ENCODE data around the gene HOXA9. TPM values are rescaled to one million over a fixed set of nuclear protein-coding genes. Genes with fewer than 3 reads are reported as not detected.

The HOXA9 gene
- total RNA-seq, 1 donor from 2014 or later: not detected

DNA sequence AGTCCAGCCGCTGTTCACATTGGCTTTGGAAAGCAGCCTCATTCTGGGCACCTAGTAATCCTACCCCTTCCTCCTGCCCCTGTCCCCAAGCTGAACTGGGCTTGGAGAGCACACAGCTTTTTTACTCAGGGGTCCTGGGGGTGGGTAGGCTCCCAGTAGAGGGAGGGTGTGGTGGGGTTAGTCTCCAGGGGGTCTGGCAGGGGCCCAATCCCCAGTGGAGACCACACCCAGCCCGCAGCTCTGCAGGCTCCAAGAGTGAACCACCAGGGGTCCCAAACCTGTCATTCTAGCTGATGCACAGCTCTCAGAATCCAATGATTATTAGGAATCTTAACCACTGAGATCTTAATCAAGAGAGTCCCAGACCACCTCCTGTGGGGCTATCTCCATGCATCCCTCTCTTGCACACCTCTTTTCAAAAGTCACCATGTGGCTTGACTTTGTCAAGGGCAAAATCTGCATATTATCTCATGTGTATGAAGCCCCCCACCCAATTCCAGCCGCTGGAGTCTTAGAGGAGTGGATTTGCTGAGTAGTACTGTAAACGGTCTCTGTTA lies 17.0 kb upstream of the HOXA9 start:
- DNase-seq (ENCODE audit: low spot score, unreplicated experiment): no peak
- Mint-ChIP-seq H3K27ac (no peak overlapping the region), H3K4me1 (ENCODE audit: low read depth) (peaks cover 9% of the 10 kb centered on the region), H3K4me3 (ENCODE audit: low read depth) (no peak overlapping the region), H3K27me3 (peaks cover 99% of the 10 kb centered on the region), H3K9me3 (ENCODE audit: low read depth) (no peaks in the 10 kb centered on the region), H3K36me3 (ENCODE audit: insufficient read depth) (no peaks in the 10 kb centered on the region)
- TF ChIP-seq, protein P1, sequence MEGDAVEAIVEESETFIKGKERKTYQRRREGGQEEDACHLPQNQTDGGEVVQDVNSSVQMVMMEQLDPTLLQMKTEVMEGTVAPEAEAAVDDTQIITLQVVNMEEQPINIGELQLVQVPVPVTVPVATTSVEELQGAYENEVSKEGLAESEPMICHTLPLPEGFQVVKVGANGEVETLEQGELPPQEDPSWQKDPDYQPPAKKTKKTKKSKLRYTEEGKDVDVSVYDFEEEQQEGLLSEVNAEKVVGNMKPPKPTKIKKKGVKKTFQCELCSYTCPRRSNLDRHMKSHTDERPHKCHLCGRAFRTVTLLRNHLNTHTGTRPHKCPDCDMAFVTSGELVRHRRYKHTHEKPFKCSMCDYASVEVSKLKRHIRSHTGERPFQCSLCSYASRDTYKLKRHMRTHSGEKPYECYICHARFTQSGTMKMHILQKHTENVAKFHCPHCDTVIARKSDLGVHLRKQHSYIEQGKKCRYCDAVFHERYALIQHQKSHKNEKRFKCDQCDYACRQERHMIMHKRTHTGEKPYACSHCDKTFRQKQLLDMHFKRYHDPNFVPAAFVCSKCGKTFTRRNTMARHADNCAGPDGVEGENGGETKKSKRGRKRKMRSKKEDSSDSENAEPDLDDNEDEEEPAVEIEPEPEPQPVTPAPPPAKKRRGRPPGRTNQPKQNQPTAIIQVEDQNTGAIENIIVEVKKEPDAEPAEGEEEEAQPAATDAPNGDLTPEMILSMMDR (IDR thresholded peaks at IDR 0.05; ENCODE audit: unreplicated experiment): no peak

DNA sequence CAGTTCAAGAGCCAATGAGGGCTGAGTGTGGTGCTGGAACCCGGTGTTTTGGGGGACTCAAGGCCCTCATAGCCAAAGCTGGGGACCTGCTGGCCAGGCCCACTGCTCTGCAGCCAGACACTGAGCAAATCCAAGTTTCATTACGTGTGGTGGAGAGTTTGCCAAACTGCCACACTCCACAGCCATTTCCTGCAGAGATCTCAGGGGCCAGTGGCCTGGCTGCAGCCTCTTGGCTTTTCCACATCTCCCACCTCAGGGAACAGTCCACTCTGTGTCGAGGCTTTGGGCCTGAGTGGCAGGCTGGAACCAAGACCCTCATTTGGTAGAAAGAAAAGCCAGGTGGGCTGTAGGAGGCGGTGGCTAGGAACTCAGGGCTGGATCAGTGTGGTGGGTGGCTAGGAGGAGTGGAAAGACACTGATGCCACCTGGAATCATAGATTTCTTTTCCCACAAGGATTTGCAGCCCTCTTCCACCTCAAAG lies 16.5 kb upstream of the HOXA9 start:
- no peaks in the 10 kb centered on the region for H3K9me3 Mint-ChIP-seq (ENCODE audit: low read depth)
- no peak overlapping the region for H3K4me3 Mint-ChIP-seq (ENCODE audit: low read depth)
- TF ChIP-seq, protein P1 (IDR thresholded peaks at IDR 0.05; ENCODE audit: unreplicated experiment): no peak
- H3K27ac Mint-ChIP-seq: no peak overlapping the region
- peaks cover 99% of the 10 kb centered on the region for H3K27me3 Mint-ChIP-seq
- DNase-seq (ENCODE audit: low spot score, unreplicated experiment): no peak
- no peaks in the 10 kb centered on the region for H3K36me3 Mint-ChIP-seq (ENCODE audit: insufficient read depth)
- H3K4me1 Mint-ChIP-seq (ENCODE audit: low read depth): peaks cover 9% of the 10 kb centered on the region

DNA sequence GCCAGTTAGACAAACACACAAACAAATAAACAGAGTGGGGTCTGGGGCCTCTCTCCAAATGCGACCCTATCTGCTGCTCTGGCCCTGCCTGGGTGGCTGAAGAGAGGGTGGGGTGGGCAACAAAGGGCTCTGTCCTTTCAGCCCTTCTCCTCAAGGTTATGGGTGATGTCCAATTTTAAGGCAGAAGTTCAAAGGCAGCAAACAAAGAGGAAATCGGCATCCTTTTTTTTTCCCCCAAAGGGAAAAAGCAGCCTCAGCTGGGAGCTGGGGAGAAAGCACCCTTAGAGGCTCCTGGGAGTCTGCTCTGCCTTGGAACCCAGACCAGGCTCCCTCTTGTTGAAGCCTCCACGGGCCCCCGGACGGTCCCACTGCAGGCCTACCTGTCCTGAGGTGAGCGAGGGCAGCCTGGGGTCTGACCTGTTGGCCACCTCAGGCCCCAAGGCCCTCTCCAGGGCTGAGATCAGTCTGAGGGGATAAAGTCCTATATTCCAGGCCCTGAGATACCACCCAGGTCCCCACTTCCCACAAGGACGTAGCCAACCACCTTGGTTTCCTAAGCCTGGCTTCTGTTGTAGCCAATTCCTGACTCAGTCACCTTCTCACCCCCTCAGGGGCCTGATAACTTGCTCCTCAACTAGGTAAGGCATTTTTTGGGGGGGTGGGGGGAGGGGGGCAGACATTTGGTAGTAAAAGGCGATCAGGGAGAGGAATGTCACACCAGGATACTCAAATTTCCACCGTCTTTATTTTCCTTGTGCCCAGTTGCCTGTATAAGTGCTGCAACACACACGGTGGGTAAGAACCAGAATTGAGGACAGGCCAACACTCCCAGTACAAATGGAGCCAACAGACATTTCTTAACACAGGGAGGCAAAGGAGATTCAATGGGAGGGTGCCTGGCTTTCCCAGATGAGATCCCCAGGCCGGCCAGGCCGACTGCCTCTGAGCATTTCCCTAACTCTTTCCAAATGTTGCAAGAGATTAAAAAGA lies 15.4 kb upstream of the HOXA9 start:
- H3K4me3 Mint-ChIP-seq (ENCODE audit: low read depth): peak overlapping the region; percentile 21
- H3K27me3 Mint-ChIP-seq: peaks cover 99% of the 10 kb centered on the region
- peaks cover 7% of the 10 kb centered on the region for H3K4me1 Mint-ChIP-seq (ENCODE audit: low read depth)
- H3K36me3 Mint-ChIP-seq (ENCODE audit: insufficient read depth): no peaks in the 10 kb centered on the region
- no peaks in the 10 kb centered on the region for H3K9me3 Mint-ChIP-seq (ENCODE audit: low read depth)
- no peak overlapping the region for H3K27ac Mint-ChIP-seq
- DNase-seq (ENCODE audit: low spot score, unreplicated experiment): no peak
- TF ChIP-seq, protein P1 (IDR thresholded peaks at IDR 0.05; ENCODE audit: unreplicated experiment): no peak

DNA sequence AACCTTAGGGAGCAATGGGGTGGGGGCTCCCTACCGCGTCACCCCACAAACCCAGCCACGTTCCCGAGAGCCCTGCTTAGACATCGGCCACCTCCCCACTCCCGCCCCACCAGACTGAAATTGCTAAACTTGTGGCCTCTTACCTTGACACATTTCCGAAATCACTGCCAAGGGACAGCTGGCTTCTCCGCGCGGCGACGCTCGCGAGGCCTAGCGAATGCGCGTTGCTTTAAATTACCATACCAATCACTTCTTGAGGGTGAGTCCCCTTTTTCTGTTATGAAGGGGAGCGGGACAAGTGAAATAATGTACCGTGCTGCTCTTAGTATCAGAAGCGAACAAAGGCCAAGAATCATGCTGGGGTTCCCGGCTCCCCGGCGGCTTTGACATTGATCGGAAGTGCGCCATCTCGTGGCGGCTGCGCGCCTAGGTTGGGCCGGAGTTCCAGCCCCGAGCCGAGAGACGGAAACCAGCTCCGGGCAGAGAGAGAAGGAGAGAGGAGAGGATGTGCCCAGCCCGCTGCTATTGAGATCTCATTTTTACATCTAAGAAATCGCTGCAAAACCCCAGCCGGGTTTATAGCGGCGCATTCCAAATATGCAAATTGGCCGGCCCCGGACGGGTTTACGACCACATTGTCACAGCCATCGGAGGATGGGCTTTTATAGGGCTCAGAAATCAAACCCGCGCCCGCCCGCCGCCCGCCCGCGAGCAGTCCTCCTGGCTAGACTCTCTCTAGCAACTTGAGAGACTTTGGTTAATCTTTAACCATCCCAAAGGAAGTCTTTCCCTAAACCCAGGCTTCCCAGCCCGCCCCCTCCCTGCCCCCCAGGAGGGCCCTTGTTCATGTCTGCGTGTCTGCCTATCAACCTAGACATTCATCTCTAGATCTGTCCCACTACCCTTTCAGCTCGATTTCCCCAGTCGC lies 14.4 kb upstream of the HOXA9 start:
- H3K4me3 Mint-ChIP-seq (ENCODE audit: low read depth): peak overlapping the region; percentile 21
- H3K27me3 Mint-ChIP-seq: peaks cover 99% of the 10 kb centered on the region

More for the DNA sequence above, 14.4 kb upstream of the HOXA9 start:
- Mint-ChIP-seq H3K9me3 (ENCODE audit: low read depth) (no peaks in the 10 kb centered on the region), H3K4me1 (ENCODE audit: low read depth) (peaks cover 7% of the 10 kb centered on the region), H3K36me3 (ENCODE audit: insufficient read depth) (no peaks in the 10 kb centered on the region), H3K27ac (peak overlapping the region; percentile 5)
- DNase-seq (ENCODE audit: low spot score, unreplicated experiment): peak; percentile 68
- TF ChIP-seq, protein P1 (IDR thresholded peaks at IDR 0.05; ENCODE audit: unreplicated experiment): peak; percentile 94

Measured in progenitor cell of endocrine pancreas (in vitro differentiated cells).